GM12873 (cell line): ENCODE results near the gene KLHL24.

Experiments
- TF ChIP-seq, protein P1 (sequence below): IDR thresholded peaks from 2 replicates; pipeline ENCODE4 v1.5.1; 2012; ENCODE audit warnings: low read depth, mild to moderate bottlenecking, moderate library complexity, low read length, control low read depth; ENCODE audit not compliant: insufficient read depth; ENCODE audit errors: missing control alignments

KLHL24 gene

DNA sequence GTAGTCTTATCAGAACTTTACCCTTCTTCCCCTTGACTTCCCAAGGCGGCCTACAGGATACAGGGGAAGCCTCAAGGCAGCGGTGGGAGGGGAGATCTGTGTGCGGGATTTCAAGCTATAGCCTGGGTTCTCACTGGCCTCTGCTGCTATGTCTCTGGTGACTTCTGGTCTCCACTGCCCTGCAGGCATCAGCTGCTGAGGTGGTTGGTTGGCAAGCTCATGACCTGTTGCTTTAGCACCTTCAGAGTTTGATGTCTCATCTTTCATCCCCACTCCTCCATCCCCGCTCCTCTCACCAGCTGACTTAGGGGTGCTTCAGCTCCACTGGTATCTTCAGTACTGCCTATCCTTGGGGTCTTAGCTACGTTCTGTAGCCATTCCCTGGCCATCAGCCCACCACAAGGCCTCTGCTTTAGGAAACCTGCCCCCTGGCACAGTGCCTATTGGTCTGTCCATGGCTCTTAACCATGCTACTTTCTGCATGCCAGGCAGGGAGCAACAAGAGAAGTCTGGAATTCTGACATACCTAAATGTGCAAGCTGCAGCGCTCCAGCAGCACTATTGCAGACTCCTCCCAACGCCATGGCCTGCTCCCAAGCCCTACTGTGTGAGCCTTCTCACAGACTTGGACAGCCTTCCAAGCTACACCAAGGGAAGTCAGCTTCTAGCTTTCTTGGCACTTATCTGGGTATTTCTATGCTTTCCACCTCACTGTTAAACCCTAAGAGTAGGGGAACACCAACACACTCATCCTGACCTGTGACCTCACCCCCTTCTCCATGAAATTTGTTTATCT, 60.3 kb downstream of the KLHL24 start:
- TF ChIP-seq, protein P1, sequence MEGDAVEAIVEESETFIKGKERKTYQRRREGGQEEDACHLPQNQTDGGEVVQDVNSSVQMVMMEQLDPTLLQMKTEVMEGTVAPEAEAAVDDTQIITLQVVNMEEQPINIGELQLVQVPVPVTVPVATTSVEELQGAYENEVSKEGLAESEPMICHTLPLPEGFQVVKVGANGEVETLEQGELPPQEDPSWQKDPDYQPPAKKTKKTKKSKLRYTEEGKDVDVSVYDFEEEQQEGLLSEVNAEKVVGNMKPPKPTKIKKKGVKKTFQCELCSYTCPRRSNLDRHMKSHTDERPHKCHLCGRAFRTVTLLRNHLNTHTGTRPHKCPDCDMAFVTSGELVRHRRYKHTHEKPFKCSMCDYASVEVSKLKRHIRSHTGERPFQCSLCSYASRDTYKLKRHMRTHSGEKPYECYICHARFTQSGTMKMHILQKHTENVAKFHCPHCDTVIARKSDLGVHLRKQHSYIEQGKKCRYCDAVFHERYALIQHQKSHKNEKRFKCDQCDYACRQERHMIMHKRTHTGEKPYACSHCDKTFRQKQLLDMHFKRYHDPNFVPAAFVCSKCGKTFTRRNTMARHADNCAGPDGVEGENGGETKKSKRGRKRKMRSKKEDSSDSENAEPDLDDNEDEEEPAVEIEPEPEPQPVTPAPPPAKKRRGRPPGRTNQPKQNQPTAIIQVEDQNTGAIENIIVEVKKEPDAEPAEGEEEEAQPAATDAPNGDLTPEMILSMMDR: no peak

DNA sequence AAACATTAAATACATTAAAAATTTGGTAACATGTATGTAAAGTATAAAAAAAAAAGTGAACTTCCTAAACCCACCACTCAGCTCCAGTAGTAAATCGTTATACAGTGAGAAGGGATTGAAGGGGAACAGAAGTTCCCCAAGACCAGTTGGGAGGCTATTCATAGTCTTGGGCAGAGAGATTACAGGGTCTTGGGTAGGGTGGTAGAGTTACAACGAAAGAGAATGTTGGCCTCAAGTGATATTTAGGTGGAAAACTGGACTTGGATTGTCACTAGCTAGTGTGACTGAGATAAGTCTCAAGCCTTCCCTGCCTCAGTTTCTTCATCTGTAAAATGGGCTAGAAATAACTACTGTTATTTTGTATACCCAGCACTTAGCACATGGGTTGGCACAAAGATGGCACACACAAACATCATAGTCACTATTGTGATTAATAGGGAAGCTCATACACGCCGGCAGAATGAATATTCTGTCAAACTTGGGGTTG, 61.7 kb downstream of the KLHL24 start:
- TF ChIP-seq, protein P1: no peak

DNA sequence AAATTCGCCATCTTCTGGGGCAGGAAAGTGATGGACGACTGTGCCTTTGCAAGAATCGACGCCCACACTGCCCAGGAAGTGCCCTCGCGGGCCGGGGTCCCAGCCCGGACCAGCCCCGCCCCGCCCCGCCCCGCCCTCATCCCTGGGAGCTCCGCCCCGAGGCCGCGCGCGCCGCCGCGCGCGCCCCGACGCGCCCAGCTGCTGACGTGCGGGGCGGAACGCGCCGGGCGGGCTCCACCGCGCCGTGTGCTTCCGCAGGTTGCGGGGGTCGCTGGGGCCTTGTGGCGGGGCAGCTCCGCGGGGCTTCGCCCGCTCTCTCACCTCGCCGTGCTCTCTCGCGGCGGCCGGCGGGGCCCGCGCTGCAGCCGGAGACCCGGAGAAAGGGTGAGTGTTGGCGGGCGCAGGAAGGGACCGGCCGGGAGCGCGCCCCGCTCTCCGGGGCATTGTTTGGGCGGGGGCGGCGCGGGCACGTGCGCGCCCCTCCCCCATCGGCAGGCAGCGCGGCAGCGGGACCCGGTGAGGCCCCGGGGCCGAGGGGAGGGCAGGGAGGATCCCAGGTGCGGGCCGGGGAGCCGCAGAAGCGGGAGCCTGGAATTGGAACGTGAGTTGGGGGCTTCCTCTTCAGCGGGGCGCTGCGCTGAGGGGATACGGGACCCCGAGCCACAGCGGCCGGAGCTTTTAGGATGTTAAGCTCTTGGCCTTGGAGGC, 62.3 kb downstream of the KLHL24 start, which contains the start of gene YEATS2:
Gene YEATS2 (plus strand): TSS at position 188 of the 708 bp plus-strand sequence. CDS start 17,366 bp downstream, outside the sequence.
- TF ChIP-seq, protein P1: no peak

DNA sequence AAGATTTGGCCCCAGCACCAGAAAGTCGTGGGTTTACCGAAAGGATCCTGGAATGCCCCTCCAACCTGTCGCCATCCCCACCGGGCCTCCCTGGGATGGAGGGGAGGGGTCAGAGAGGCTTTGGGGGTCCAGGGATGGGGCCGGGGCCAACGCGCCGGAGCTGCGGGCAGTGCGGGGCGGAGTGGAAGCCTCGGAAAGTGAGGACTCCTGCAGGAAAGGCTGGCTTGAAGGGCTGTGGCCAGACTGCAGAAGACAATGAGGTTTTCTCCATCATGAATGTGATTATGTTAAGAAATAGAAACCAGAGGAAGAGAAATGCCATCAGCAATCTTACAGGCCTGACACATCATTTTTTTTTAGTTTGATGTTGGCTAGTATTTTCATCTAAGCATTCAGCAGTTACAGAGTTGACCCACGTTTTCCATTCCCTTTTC, 62.9 kb downstream of the KLHL24 start:
- TF ChIP-seq, protein P1: no peak

DNA sequence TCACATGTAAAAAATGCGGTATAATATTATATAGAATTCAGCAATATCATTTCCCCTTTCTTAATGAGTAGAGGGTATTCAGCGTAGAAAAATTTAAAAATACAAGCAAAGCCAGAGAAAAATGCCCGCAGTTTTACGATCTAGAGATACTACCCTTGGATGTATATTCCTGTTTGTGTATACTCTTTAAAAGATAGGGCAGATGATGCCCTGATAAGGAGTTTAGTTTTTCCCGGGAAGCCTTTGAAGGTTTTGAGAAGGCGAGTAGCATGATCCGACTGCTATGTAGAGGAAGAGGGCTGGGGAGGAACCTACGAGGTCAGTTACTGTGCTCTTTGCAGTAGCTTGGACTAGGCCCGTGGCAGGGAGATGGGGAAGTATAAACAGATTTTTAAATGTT, 63.3 kb downstream of the KLHL24 start:
- TF ChIP-seq, protein P1: no peak

DNA sequence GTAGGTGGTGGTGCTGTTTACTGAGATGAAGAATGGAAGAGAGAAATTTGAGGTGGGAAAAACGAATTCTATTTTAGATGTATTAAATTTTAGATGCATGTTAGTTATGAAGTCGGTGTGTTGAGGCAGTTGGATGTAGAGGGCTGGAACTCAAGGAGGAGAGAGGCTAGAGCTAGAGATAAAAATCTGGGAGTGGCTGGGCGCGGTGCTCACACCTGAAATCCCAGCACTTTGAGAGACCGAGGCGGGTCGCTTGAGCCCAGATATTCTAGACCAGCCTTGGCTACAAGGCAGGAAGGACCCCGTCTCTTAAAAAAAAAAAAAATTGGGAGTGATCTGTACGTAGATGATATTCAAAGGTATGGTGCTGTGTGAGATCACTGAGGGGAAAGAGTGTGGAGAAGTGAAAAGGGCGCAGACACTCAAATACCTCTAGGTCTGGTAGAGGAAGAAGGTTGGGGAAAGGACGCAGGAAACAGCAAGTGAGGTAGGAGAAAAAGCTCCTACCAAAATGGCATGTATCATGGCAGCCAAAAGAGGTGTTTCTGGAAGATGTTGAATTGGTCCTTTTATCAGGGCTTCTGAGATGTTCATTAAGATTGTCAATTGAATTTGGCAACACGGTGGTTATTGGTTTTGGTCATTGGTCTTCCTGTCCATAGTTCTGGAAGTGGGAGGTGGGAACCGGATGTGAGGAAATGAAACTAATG, 64.0 kb downstream of the KLHL24 start:
- TF ChIP-seq, protein P1: no peak
